HK-2 (cell line): ENCODE measurements around the gene DARS1.

Experiments
- DNase-seq: peaks from one replicate; pipeline ENCODE4 v3.0.0-alpha.2; 2018; ENCODE audit not compliant: unreplicated experiment

Gene DARS1

DNA sequence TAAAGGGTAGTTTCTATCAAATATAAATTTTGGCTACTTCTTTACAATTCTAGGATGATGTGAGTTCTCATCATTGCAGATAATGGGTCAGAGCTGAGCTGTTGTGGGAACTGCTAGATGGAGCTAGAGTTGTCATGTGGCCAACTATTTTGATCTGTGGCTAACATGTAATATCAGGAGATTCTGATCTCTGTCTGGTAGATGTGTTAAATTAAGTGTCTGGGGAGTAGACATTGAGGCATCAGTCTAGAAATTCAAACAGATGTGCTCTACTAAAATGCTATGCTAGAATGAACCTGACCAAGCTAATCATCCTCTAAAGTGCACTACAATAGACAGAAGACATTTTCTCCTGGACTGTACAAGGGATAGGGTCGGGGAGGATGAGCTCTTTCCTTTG lies 30.3 kb upstream of the DARS1 start:
- no peak for DNase-seq

GRCh38 chr2:136014411-136014810 lies 29.0 kb upstream of the DARS1 start:
- DNase-seq: no peak

DNA sequence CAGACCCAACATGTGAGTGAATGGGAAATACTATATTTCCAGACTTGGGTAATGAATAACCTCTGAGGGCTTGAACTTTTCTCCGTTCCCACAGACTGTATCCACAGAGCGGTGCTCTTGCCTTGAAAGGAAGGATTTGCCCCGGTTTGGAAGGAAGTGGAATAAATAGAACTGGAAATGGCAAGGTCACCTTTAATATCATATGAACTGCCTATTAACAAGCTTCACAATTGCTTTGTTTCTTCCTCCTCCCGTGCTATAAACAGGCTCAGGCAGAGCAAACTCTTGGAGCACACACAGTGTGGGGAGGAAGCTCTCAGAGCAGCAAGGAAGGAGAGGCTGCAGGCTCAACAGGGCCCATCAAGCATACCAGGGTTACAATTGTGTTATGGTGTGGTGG lies 28.5 kb upstream of the DARS1 start:
- no peak for DNase-seq

- no peak for DNase-seq
These were observed 27.8 kb upstream of the DARS1 start for GRCh38 chr2:136013136-136013685.

- DNase-seq: no peak
These were observed 26.9 kb upstream of the DARS1 start for GRCh38 chr2:136012315-136012714.

DNA sequence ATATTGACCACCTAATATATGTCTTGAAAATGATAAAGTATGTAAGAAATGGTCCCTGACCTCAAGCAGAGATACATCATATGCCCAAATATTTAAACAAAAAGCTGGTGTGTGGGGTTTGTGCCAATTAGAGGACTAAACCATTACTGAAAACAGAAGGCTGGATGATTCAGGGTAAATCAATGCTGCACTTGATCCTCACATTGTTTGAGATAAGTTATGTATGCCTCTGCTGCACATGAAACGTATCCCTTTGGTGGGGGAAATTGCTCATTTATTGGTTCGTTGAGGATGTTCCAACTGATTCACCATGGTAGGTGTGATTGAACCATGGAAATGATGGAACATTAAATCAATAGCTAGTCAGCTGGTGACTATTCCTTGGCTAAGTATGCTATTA lies 24.7 kb upstream of the DARS1 start:
- DNase-seq: no peak

GRCh38 chr2:136008205-136008865 lies 22.9 kb upstream of the DARS1 start:
- DNase-seq: no peak

DNA sequence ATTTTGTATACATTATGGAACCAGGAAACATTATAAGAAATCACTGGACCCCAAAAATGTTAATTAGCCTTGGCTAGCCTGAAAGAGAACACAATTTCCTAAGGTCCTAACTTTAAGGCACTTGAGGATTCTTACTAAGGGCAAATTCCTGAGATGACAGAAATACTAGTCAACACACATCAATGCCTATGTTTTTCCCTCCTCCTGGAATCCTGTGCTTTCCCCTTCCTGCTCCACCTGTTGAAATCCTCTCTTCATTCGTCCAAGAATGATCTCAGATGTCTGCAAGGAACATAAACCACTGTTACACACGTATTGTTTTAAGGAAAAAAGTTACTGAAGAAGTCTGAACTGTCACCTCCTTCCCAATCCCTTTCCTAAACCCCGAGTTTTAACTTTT lies 21.2 kb upstream of the DARS1 start:
- DNase-seq: no peak

DNA sequence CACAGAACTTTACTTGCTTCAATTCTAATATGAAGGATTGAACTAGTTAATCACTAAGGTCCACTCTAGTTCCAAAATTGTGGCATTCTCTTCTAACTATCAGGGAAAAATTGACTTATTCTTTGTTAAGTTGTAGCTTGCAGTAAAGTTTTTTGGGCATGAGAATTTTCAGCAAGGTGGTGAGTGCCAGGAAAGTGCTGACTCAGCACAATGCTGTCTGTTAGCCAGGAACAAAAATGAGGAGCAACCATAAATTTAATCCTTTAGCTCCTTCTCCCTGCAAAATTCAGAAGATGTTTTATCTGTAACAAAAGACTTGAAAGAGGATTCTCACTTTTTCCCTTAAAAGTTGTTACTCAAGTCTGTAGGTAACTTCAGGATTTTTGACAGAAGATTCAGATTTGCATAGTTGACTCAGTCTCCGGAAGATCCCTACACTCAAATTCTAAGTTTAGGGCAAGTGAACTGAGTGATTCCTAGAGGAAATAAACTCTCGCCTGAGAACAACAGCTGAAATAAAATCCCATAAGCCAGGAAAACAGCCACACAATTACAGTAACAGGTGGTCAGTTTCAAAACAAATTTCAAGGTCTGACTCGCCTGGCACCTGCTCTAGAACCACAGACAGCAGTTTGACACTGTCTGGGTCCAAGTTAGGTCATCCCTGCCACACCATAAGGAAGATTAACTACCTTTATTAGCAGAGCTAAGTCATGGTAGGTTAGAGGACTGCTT lies 20.2 kb upstream of the DARS1 start:
- no peak for DNase-seq

- DNase-seq: no peak
These were observed 19.5 kb upstream of the DARS1 start for GRCh38 chr2:136004965-136005364.

GRCh38 chr2:136001131-136001530 lies 15.7 kb upstream of the DARS1 start:
- no peak for DNase-seq

DNA sequence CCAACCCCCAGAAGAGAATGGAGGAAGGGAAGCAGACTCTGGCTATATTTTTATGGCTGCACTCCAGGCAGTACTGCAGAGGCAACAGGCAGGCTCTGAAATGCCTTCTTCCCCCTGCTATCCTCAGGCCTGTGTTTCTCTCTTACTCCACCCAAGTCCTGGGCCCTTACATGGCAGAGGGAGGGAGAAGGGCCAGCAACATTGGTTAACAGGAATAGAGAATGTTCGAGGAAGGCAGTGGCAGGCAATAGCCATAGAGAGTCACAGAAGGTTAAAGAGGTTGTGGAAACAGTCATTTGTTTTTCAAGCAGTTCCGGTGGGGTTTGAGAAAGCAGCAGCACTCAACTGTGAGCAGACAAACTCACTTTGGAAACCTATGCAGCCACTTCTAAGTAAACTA lies 15.1 kb upstream of the DARS1 start:
- no peak for DNase-seq

GRCh38 chr2:135999899-136000298 lies 14.5 kb upstream of the DARS1 start:
- DNase-seq: no peak

DNA sequence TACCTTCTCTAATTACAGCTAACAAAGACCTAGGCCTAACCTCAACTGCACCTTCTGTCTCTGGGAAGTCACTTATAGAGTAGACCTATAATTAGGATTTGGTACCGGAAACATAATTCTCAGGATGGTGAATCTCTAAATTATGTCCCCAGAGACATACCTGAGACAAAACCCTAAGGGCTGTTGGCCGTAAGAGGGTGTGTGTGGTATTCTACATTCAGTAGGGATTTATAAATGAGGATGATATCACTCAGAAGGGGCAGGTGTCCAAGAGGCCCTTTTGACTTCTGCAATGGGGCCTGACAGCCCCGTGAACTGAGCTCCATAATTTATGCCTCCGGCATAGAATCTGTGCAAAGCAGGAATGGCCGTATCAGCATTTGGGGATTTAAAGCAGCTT lies 13.5 kb upstream of the DARS1 start:
- no peak for DNase-seq

DNA sequence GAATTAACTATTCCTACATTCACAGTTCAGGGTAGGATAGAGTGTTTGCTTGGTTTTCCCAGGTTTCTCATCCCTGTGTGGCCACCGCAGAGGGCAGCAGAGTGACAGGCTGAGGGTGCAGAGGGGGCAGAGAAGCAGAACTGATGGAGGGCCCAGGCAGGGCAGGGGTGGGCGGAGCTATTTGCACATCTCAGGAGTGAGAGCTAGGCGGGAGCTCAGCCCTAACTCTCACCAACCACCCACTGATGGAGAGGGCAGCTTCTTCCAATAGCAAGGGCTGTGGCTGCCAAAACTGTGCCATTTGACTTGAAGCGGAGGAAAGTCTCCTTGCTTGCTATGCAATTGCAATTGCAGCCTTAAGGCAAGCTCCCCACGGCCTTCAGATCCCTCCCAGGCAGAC lies 12.0 kb upstream of the DARS1 start:
- DNase-seq: no peak

DNA sequence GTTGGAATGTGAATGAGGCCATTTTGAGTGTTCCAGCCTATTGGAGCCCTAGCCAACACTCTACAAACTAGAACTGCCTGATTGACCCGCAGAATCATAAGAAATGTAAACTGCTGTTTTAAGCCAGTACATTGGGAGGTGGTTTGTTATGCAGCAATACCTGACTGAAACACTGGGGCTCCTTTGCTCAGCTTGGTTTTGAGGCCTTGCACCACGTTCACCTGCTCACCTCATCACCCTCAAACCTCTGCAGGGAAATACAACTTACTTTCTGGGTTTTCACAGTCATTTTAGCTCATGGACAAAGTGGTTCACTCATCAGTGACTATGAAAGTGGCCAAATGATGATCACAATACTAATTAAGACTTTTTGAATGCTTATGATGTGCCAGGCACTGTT lies 10.9 kb upstream of the DARS1 start:
- no peak for DNase-seq

DNA sequence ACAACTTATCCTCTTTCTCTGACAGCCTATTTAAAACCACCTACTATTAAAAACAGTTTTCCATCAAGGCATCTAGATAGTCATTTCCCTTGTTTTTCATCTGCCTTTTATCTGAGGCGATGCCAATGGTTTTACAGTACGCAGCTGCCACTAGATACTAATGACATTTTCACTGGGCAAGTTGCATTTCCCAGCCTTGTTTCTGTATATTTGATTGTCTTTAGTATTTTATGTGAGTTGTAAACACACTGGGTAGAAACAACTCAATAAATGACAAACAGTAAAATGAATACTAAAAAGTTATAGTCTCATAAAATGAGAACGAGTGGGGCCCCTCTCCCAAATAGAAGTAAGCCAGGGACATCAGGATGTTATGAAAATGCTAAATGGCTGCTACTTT lies 8.9 kb upstream of the DARS1 start:
- DNase-seq: no peak

- no peak for DNase-seq
These were observed 8.0 kb upstream of the DARS1 start for GRCh38 chr2:135993421-135993820.

DNA sequence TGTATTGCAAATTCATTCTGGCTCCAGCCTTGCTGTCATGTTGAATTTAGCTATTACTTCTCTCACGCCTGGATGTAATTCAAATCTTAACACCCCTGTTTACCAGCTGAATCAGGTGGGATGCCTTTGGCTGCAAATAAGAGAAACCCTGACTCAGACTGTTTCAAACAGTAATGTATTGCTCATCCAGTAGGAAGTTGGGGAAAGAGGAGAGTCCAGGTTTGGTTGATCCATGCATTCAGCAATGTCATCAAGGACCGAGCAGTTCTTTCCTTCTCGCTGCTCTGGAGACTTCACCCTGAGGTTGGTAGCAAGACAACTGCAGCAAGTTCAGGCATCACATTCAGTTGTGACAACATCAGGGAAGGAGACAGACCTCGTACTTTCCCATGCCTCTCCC lies 6.4 kb upstream of the DARS1 start:
- no peak for DNase-seq

GRCh38 chr2:135987441-135987840 lies 2.0 kb upstream of the DARS1 start:
- no peak for DNase-seq

- DNase-seq: no peak
These were observed 1.1 kb upstream of the DARS1 start for GRCh38 chr2:135986507-135986906.

DNA sequence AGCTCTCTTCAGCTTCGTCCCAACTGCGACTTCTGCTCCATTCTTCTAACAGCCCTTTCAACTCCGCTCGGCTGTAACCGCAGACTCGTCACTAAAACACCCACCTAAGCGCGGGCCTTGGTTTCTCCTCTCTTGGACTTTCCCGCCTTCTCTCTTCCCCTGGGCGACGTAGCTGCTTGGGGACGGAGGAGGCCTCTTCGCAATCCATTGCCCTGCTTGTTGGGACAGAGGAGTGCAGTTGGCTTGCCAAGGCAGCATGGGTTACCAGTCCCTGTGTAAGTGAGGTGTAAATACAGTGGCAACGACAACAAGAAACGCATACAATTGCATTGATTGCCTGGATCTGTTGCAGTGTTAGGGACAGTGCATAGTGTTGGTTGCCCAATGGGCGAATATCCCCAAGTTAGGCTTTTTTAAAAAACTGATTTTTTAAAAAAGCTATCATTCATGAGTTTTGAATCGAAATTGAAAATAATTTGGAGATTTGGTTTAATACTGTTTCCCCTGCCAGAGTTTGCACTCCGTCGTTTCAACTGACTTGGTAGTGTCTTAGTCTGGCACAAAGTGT lies 484 bp upstream of the DARS1 start:
- DNase-seq: no peak
